ENCODE measurements around the gene AFTPH. TPM values are rescaled to one million over a fixed set of nuclear protein-coding genes. Genes with fewer than 3 reads are reported as not detected.

Gene AFTPH
- total RNA-seq, 1 donor from 2014 or later, result 14.0 TPM

GRCh38 chr2:64533882-64534281 is 9.8 kb downstream of the AFTPH start:
- intact Hi-C loops (cut with DNase I), result no loop called here
- ATAC-seq (no peak), DNase-seq (ENCODE audit: missing footprints) (no peak)

- no peak for ATAC-seq
- intact Hi-C loops (cut with DNase I), result no loop called here
- DNase-seq (ENCODE audit: missing footprints), result no peak
Measured at GRCh38 chr2:64534363-64534762, 10.2 kb downstream of the AFTPH start.

GRCh38 chr2:64535024-64535423 is 10.9 kb downstream of the AFTPH start:
- no peak for DNase-seq (ENCODE audit: missing footprints)
- ATAC-seq, result no peak
- intact Hi-C loops (cut with DNase I), result no loop called here

GRCh38 chr2:64537991-64538390 is 13.9 kb downstream of the AFTPH start:
- intact Hi-C loops (cut with DNase I), result no loop called here
- DNase-seq (ENCODE audit: missing footprints) (no peak), ATAC-seq (no peak)

GRCh38 chr2:64538764-64539433 is 14.8 kb downstream of the AFTPH start:
- ATAC-seq (no peak), DNase-seq (ENCODE audit: missing footprints) (no peak)
- intact Hi-C loops (cut with DNase I), result no loop called here

GRCh38 chr2:64540615-64541014 is 16.5 kb downstream of the AFTPH start:
- DNase-seq (ENCODE audit: missing footprints) (no peak), ATAC-seq (no peak)
- intact Hi-C loops (cut with DNase I), result no loop called here

GRCh38 chr2:64541547-64541946 is 17.4 kb downstream of the AFTPH start:
- DNase-seq (ENCODE audit: missing footprints) (no peak), ATAC-seq (no peak)
- intact Hi-C loops (cut with DNase I), result no loop called here

GRCh38 chr2:64542071-64543007 is 18.2 kb downstream of the AFTPH start:
- no peak for DNase-seq (ENCODE audit: missing footprints)
- intact Hi-C loops (cut with DNase I), result no loop called here

GRCh38 chr2:64543008-64543697 is 19.0 kb downstream of the AFTPH start:
- DNase-seq (ENCODE audit: missing footprints) (no peak), ATAC-seq (no peak)
- intact Hi-C loops (cut with DNase I), result no loop called here

More at GRCh38 chr2:64542071-64543007, 18.2 kb downstream of the AFTPH start:
- ATAC-seq, result no peak

GRCh38 chr2:64548761-64549160 is 24.6 kb downstream of the AFTPH start:
- ATAC-seq (no peak), DNase-seq (ENCODE audit: missing footprints) (no peak)
- intact Hi-C loops (cut with DNase I), result no loop called here

- no peak for DNase-seq (ENCODE audit: missing footprints)
- ATAC-seq, result no peak
- intact Hi-C loops (cut with DNase I), result no loop called here
Measured at GRCh38 chr2:64550042-64550441, 25.9 kb downstream of the AFTPH start.

- ATAC-seq, result no peak
- intact Hi-C loops (cut with DNase I), result no loop called here
- DNase-seq (ENCODE audit: missing footprints), result no peak
Measured at GRCh38 chr2:64551851-64552250, 27.7 kb downstream of the AFTPH start.

GRCh38 chr2:64554117-64554516 is 30.0 kb downstream of the AFTPH start:
- ATAC-seq (no peak), DNase-seq (ENCODE audit: missing footprints) (no peak)
- intact Hi-C loops (cut with DNase I), result no loop called here

GRCh38 chr2:64558445-64559081 is 34.4 kb downstream of the AFTPH start:
- DNase-seq (ENCODE audit: missing footprints), result no peak
- ATAC-seq, result no peak
- intact Hi-C loops (cut with DNase I), result no loop called here

- ATAC-seq, result no peak
- no peak for DNase-seq (ENCODE audit: missing footprints)
- intact Hi-C loops (cut with DNase I), result loop anchor here (2.0 kb wide), 2 partner anchors 39 to 73 kb away; no protein-coding TSS in a partner anchor
Measured at GRCh38 chr2:64562148-64562784, 38.1 kb downstream of the AFTPH start.

GRCh38 chr2:64563436-64563938 is 39.4 kb downstream of the AFTPH start:
- ATAC-seq, result no peak
- no peak for DNase-seq (ENCODE audit: missing footprints)
- intact Hi-C loops (cut with DNase I), result loop anchor here (2.0 kb wide), 2 partner anchors 41 to 75 kb away; no protein-coding TSS in a partner anchor

GRCh38 chr2:64565949-64566710 is 42.0 kb downstream of the AFTPH start:
- ATAC-seq, result no peak
- intact Hi-C loops (cut with DNase I), result no loop called here
- DNase-seq (ENCODE audit: missing footprints), result no peak

- DNase-seq (ENCODE audit: missing footprints) (no peak), ATAC-seq (no peak)
- intact Hi-C loops (cut with DNase I), result no loop called here
Measured at GRCh38 chr2:64567473-64567872, 43.3 kb downstream of the AFTPH start.

All from Right ventricle myocardium inferior (tissue), 1 donor.